ENCODE data around the gene TMTC1.
"Not testable (repeated sequence)": the region's sequence is repeated elsewhere in the genome, so short reads cannot be mapped to it uniquely, and the experiment has no call there.

TMTC1 gene

GRCh38 chr12:29660847-29661246 lies 122.9 kb downstream of the TMTC1 start:
- DNase-seq, result no peak

- DNase-seq, result no peak
These were observed 126.8 kb downstream of the TMTC1 start for GRCh38 chr12:29656762-29657538.

- DNase-seq, result no peak
These were observed 127.9 kb downstream of the TMTC1 start for GRCh38 chr12:29655861-29656260.

- no peak for DNase-seq
These were observed 130.5 kb downstream of the TMTC1 start for GRCh38 chr12:29653286-29653685.

- DNase-seq, result no peak
These were observed 133.4 kb downstream of the TMTC1 start for GRCh38 chr12:29650371-29650770.

- DNase-seq, result no peak
These were observed 134.0 kb downstream of the TMTC1 start for GRCh38 chr12:29649722-29650121.

GRCh38 chr12:29644536-29645162 lies 139.1 kb downstream of the TMTC1 start:
- no peak for DNase-seq

GRCh38 chr12:29640589-29641345 lies 143.0 kb downstream of the TMTC1 start:
- peak; percentile 38 for DNase-seq

GRCh38 chr12:29639893-29640495 lies 143.7 kb downstream of the TMTC1 start:
- no peak for DNase-seq

- no peak for DNase-seq
These were observed 145.2 kb downstream of the TMTC1 start for GRCh38 chr12:29638528-29638927.

- no peak for DNase-seq
These were observed 149.7 kb downstream of the TMTC1 start for GRCh38 chr12:29634057-29634456.

- DNase-seq, result not testable (repeated sequence)
These were observed 153.6 kb downstream of the TMTC1 start for GRCh38 chr12:29630164-29630563.

- no peak for DNase-seq
These were observed 156.5 kb downstream of the TMTC1 start for GRCh38 chr12:29627221-29627620.

- no peak for DNase-seq
These were observed 158.3 kb downstream of the TMTC1 start for GRCh38 chr12:29625359-29625953.

GRCh38 chr12:29622251-29622650 lies 161.5 kb downstream of the TMTC1 start:
- no peak for DNase-seq

- DNase-seq, result no peak
These were observed 163.7 kb downstream of the TMTC1 start for GRCh38 chr12:29620030-29620429.

GRCh38 chr12:29617407-29617803 lies 166.3 kb downstream of the TMTC1 start:
- DNase-seq, result no peak

GRCh38 chr12:29616664-29617406 lies 166.9 kb downstream of the TMTC1 start:
- no peak for DNase-seq

- no peak for DNase-seq
These were observed 168.9 kb downstream of the TMTC1 start for GRCh38 chr12:29614694-29615325.

- no peak for DNase-seq
These were observed 170.8 kb downstream of the TMTC1 start for GRCh38 chr12:29612912-29613311.

- DNase-seq, result no peak
These were observed 171.8 kb downstream of the TMTC1 start for GRCh38 chr12:29611906-29612305.
